HUES64 (cell line): ENCODE measurements around the gene TMEM120A.

Experiments
- H3K27ac ChIP-seq: 2 replicates; pipeline ENCODE4 v1.7.0; 2013; ENCODE audit warnings: low read depth, low read length, inconsistent platforms
- H3K27me3 ChIP-seq: 2 replicates; pipeline ENCODE4 v1.6.1; 2013; ENCODE audit warnings: mild to moderate bottlenecking, low read length; ENCODE audit not compliant: insufficient read depth
- H3K36me3 ChIP-seq: 2 replicates; pipeline ENCODE4 v1.6.1; 2013; ENCODE audit warnings: mild to moderate bottlenecking, low read length; ENCODE audit not compliant: insufficient read depth
- H3K4me1 ChIP-seq: 2 replicates; pipeline ENCODE4 v1.6.1; 2013; ENCODE audit warnings: mild to moderate bottlenecking, low read length, moderate library complexity; ENCODE audit not compliant: insufficient read depth
- H3K4me3 ChIP-seq: 2 replicates; pipeline ENCODE4 v1.5.1; 2013; ENCODE audit warnings: mild to moderate bottlenecking, low read length, moderate library complexity
- H3K9ac ChIP-seq: 2 replicates; pipeline ENCODE4 v1.6.1; 2013; ENCODE audit warnings: mild to moderate bottlenecking, low read depth, low read length
- H3K9me3 ChIP-seq: 2 replicates; pipeline ENCODE4 v1.6.1; 2013; ENCODE audit warnings: low read depth, low read length; ENCODE audit not compliant: insufficient read depth
- WGBS: fragments of 150-250, 120-280 bp; methylation state at CpG from one replicate; pipeline ENCODE4 v1.1.7; 2013; ENCODE audit warnings: missing lambda C conversion rate; 5-methylcytosine and 5-hydroxymethylcytosine counted together

The TMEM120A gene

GRCh38 chr7:75977743-75978142, 16.7 kb downstream of the TMEM120A start:
- Histone ChIP-seq H3K36me3 (peaks cover 72% of the 10 kb centered on the region), H3K9me3 (no peaks in the 10 kb centered on the region), H3K4me1 (no peaks in the 10 kb centered on the region), H3K4me3 (no peak overlapping the region), H3K9ac (no peak overlapping the region), H3K27me3 (no peaks in the 10 kb centered on the region), H3K27ac (no peak overlapping the region)
- WGBS, result 86% methylated on average over 7 of the region's 8 CpGs

- Histone ChIP-seq H3K27ac (no peak overlapping the region), H3K9ac (no peak overlapping the region)
- WGBS, result 91% methylated on average over 19 of the region's 19 CpGs
These were observed 22.2 kb downstream of the TMEM120A start for GRCh38 chr7:75971961-75972763.

GRCh38 chr7:75971309-75971960, 23.0 kb downstream of the TMEM120A start:
- no peaks in the 10 kb centered on the region for H3K4me1 ChIP-seq
- no peak overlapping the region for H3K27ac ChIP-seq
- H3K9me3 ChIP-seq, result no peaks in the 10 kb centered on the region
- no peak overlapping the region for H3K4me3 ChIP-seq
- no peaks in the 10 kb centered on the region for H3K27me3 ChIP-seq
- WGBS, result 91% methylated on average over 14 of the region's 14 CpGs
- H3K36me3 ChIP-seq, result peaks cover 46% of the 10 kb centered on the region
- H3K9ac ChIP-seq, result no peak overlapping the region

More at GRCh38 chr7:75971961-75972763, 22.2 kb downstream of the TMEM120A start:
- H3K4me1 ChIP-seq, result no peaks in the 10 kb centered on the region
- H3K27me3 ChIP-seq, result no peaks in the 10 kb centered on the region
- peaks cover 39% of the 10 kb centered on the region for H3K36me3 ChIP-seq
- H3K4me3 ChIP-seq, result no peak overlapping the region
- H3K9me3 ChIP-seq, result no peaks in the 10 kb centered on the region

- no peak overlapping the region for H3K4me3 ChIP-seq
- H3K27ac ChIP-seq, result no peak overlapping the region
- no peak overlapping the region for H3K9ac ChIP-seq
- WGBS, result 94% methylated on average over 30 of the region's 30 CpGs
- no peaks in the 10 kb centered on the region for H3K4me1 ChIP-seq
- no peaks in the 10 kb centered on the region for H3K9me3 ChIP-seq
- H3K36me3 ChIP-seq, result peaks cover 53% of the 10 kb centered on the region
- H3K27me3 ChIP-seq, result no peaks in the 10 kb centered on the region
These were observed 24.5 kb downstream of the TMEM120A start for GRCh38 chr7:75969704-75970498.

GRCh38 chr7:75969182-75969581, 25.2 kb downstream of the TMEM120A start:
- Histone ChIP-seq H3K4me1 (no peaks in the 10 kb centered on the region), H3K27me3 (no peaks in the 10 kb centered on the region), H3K27ac (no peak overlapping the region), H3K4me3 (no peak overlapping the region), H3K36me3 (peaks cover 47% of the 10 kb centered on the region), H3K9ac (no peak overlapping the region), H3K9me3 (no peaks in the 10 kb centered on the region)
- 92% methylated on average over 13 of the region's 13 CpGs for WGBS

GRCh38 chr7:75968561-75969001, 25.8 kb downstream of the TMEM120A start:
- WGBS, result 92% methylated on average over 12 of the region's 12 CpGs
- H3K27ac ChIP-seq, result no peak overlapping the region
- no peak overlapping the region for H3K9ac ChIP-seq
- H3K36me3 ChIP-seq, result peaks cover 41% of the 10 kb centered on the region
- H3K27me3 ChIP-seq, result no peaks in the 10 kb centered on the region
- H3K9me3 ChIP-seq, result no peaks in the 10 kb centered on the region
- no peak overlapping the region for H3K4me3 ChIP-seq
- no peaks in the 10 kb centered on the region for H3K4me1 ChIP-seq

GRCh38 chr7:75968012-75968411, 26.4 kb downstream of the TMEM120A start:
- 85% methylated on average over 10 of the region's 10 CpGs for WGBS
- H3K9ac ChIP-seq, result no peak overlapping the region
- no peak overlapping the region for H3K4me3 ChIP-seq
- no peaks in the 10 kb centered on the region for H3K9me3 ChIP-seq
- no peaks in the 10 kb centered on the region for H3K27me3 ChIP-seq
- H3K4me1 ChIP-seq, result no peaks in the 10 kb centered on the region
- no peak overlapping the region for H3K27ac ChIP-seq
- H3K36me3 ChIP-seq, result peaks cover 36% of the 10 kb centered on the region

GRCh38 chr7:75967487-75967997, 26.9 kb downstream of the TMEM120A start:
- H3K9me3 ChIP-seq, result no peaks in the 10 kb centered on the region

GRCh38 chr7:75967055-75967454, 27.3 kb downstream of the TMEM120A start:
- Histone ChIP-seq H3K4me3 (no peak overlapping the region), H3K9ac (no peak overlapping the region; the same call in 1 of the 2 replicates), H3K4me1 (no peaks in the 10 kb centered on the region), H3K27me3 (no peaks in the 10 kb centered on the region), H3K27ac (no peak overlapping the region), H3K9me3 (no peaks in the 10 kb centered on the region), H3K36me3 (peaks cover 33% of the 10 kb centered on the region; the same call in 1 of the 2 replicates)
- WGBS, result 94% methylated on average over 11 of the region's 11 CpGs

More at GRCh38 chr7:75967487-75967997, 26.9 kb downstream of the TMEM120A start:
- Histone ChIP-seq H3K4me3 (no peak overlapping the region), H3K27ac (no peak overlapping the region), H3K4me1 (no peaks in the 10 kb centered on the region), H3K9ac (no peak overlapping the region; the same call in 1 of the 2 replicates), H3K27me3 (no peaks in the 10 kb centered on the region), H3K36me3 (peaks cover 36% of the 10 kb centered on the region)
- WGBS, result 87% methylated on average over 13 of the region's 13 CpGs

GRCh38 chr7:75966190-75966961, 28.0 kb downstream of the TMEM120A start:
- 92% methylated on average over 26 of the region's 26 CpGs for WGBS
- no peaks in the 10 kb centered on the region for H3K27me3 ChIP-seq
- no peak overlapping the region for H3K4me3 ChIP-seq
- no peaks in the 10 kb centered on the region for H3K9me3 ChIP-seq
- H3K27ac ChIP-seq, result no peak overlapping the region
- H3K4me1 ChIP-seq, result no peaks in the 10 kb centered on the region
- no peak overlapping the region for H3K9ac ChIP-seq
- peaks cover 37% of the 10 kb centered on the region; the same call in 1 of the 2 replicates for H3K36me3 ChIP-seq
